HEK293 (cell line): Measurements from ENCODE around the gene VTI1B.
"Not testable (repeated sequence)": the region's sequence is repeated elsewhere in the genome, so short reads cannot be mapped to it uniquely, and the experiment has no call there.

ENCODE experiments used
- CTCF ChIA-PET: fragments of 350-600 bp; formaldehyde crosslinking; extraction: SDS; loops from one replicate; lab custom pipeline; 2021; ENCODE audit warnings: antibody characterized with exemption; lab: Yijun Ruan, JAX
- POLR2A ChIA-PET: fragments of 300-600 bp; formaldehyde crosslinking; extraction: SDS; loops from one replicate; lab custom pipeline; 2020; ENCODE audit warnings: antibody characterized with exemption, inconsistent platforms; lab: Yijun Ruan, JAX
- H3K27ac ChIP-seq: fragments of 200-500 bp; sonication (Bioruptor generic); 2 replicates; pipeline ENCODE4 v1.5.1; 2014; ENCODE audit warnings: low read depth, low read length, control low read depth, inconsistent platforms; ENCODE audit errors: extremely low read depth
- H3K36me3 ChIP-seq, 2 experiments: fragments of 200-500 bp in 1 of 2; sonication (Bioruptor generic) in 1 of 2; 1 replicate in 1 of 2; 2 replicates in 1 of 2; pipeline ENCODE4 v1.5.1; 2014 to 2017; ENCODE audit warnings: inconsistent platforms in 2 of 2, low read length in 2 of 2; ENCODE audit not compliant: control insufficient read depth in 2 of 2, insufficient read depth in 1 of 2
- H3K4me1 ChIP-seq: fragments of 200-500 bp; sonication (Bioruptor generic); 2 replicates; pipeline ENCODE4 v1.5.1; 2014; ENCODE audit warnings: mild to moderate bottlenecking, low read length, inconsistent platforms; ENCODE audit not compliant: control insufficient read depth, insufficient read depth
- H3K4me3 ChIP-seq: 2 replicates; pipeline ENCODE4 v1.5.1; 2011; ENCODE audit warnings: low read depth, mild to moderate bottlenecking, control low read depth, low read length, moderate library complexity
- H3K9me3 ChIP-seq: fragments of 200-500 bp; sonication (Bioruptor generic); 2 replicates; pipeline ENCODE4 v1.5.1; 2014; ENCODE audit warnings: low read depth, low read length, inconsistent platforms; ENCODE audit not compliant: control insufficient read depth, insufficient read depth
- CTCF ChIP-seq: fragments of 450-650 bp; formaldehyde crosslinking; IDR thresholded peaks from 2 replicates; pipeline ENCODE4 v1.5.1; 2016; ENCODE audit warnings: missing biosample characterization, missing genetic modification characterization
- HOXA7 ChIP-seq: sonication (generic); formaldehyde crosslinking; IDR thresholded peaks from 2 replicates; pipeline ENCODE4 v1.8.1; 2022; ENCODE audit warnings: missing genetic modification reagents, borderline replicate concordance
- MZF1 ChIP-seq: fragments of 450-650 bp; formaldehyde crosslinking; IDR thresholded peaks from 2 replicates; pipeline ENCODE4 v1.5.1; 2017; ENCODE audit warnings: missing biosample characterization, missing genetic modification characterization, borderline replicate concordance
- YY2 ChIP-seq: fragments of 450-650 bp; formaldehyde crosslinking; IDR thresholded peaks from 2 replicates; pipeline ENCODE4 v1.5.1; 2016; ENCODE audit warnings: missing biosample characterization, missing genetic modification characterization
- ZBTB10 ChIP-seq: fragments of 450-650 bp; formaldehyde crosslinking; IDR thresholded peaks from 2 replicates; pipeline ENCODE4 v1.5.1; 2016; ENCODE audit warnings: missing biosample characterization, missing genetic modification characterization
- ZBTB49 ChIP-seq: fragments of 450-650 bp; formaldehyde crosslinking; IDR thresholded peaks from 2 replicates; pipeline ENCODE4 v1.5.1; 2016; ENCODE audit warnings: missing biosample characterization, missing genetic modification characterization, low read depth
- ZNF140 ChIP-seq: fragments of 450-650 bp; formaldehyde crosslinking; IDR thresholded peaks from 2 replicates; pipeline ENCODE4 v1.5.1; 2016; ENCODE audit warnings: missing biosample characterization, missing genetic modification characterization
- ZNF146 ChIP-seq: fragments of 450-650 bp; formaldehyde crosslinking; IDR thresholded peaks from 2 replicates; pipeline ENCODE4 v1.5.1; 2016; ENCODE audit warnings: missing biosample characterization, missing genetic modification characterization
- ZNF16 ChIP-seq: fragments of 450-650 bp; formaldehyde crosslinking; IDR thresholded peaks from 2 replicates; pipeline ENCODE4 v1.5.1; 2016; ENCODE audit warnings: low read depth, missing biosample characterization, missing genetic modification characterization
- ZNF266 ChIP-seq: fragments of 450-650 bp; formaldehyde crosslinking; IDR thresholded peaks from 2 replicates; pipeline ENCODE4 v1.5.1; 2016; ENCODE audit warnings: missing biosample characterization, missing genetic modification characterization, low read depth
- ZNF48 ChIP-seq: fragments of 450-650 bp; formaldehyde crosslinking; IDR thresholded peaks from 2 replicates; pipeline ENCODE4 v1.5.1; 2016; ENCODE audit warnings: missing biosample characterization, missing genetic modification characterization
- ZNF830 ChIP-seq: fragments of 450-650 bp; IDR thresholded peaks from 2 replicates; pipeline ENCODE4 v1.5.0; 2018; ENCODE audit warnings: missing biosample characterization, missing genetic modification characterization, low read depth, mild to moderate bottlenecking, moderate library complexity

VTI1B gene

GRCh38 chr14:67704484-67705089, 30.2 kb upstream of the VTI1B start (continued):
- TF ChIP-seq CTCF (tag by site-specific recombination) (peak; percentile 54), ZNF266 (peak; percentile 34; the same call in 1 of the 2 replicates), ZNF830 (no peak), ZNF48 (tag by site-specific recombination) (no peak), ZNF16 (tag by site-specific recombination) (no peak)
- TF ChIP-seq, all 188 proteins: peak for 6

- Histone ChIP-seq H3K4me3 (no peak overlapping the region), H3K9me3 (no peaks in the 10 kb centered on the region), H3K27ac (no peak overlapping the region), H3K36me3 (no peaks in the 10 kb centered on the region), H3K4me1 (no peaks in the 10 kb centered on the region)
- ChIA-PET CTCF (interaction anchor here (0.6 to 7.9 kb wide), 59 partner anchors 10 to 1353 kb away, joined by 3 to 131 read pairs (median 5); partner anchors contain the start of genes ARG2, PIGH, RDH11 and VTI1B), POLR2A (interaction anchor here (0.5 to 1.3 kb wide), 6 partner anchors 9 to 275 kb away, joined by 3 to 12 read pairs (median 3); partner anchors contain the start of genes PIGH, PLEKHH1 and RDH11)
- TF ChIP-seq ZBTB10 (tag by site-specific recombination) (no peak), ZNF140 (tag by site-specific recombination) (no peak), MZF1 (tag by site-specific recombination) (no peak), ZNF146 (tag by site-specific recombination) (no peak), YY2 (no peak), HOXA7 (CRISPR knock-in tag) (no peak)
Observed at GRCh38 chr14:67703997-67704396, 29.6 kb upstream of the VTI1B start.

GRCh38 chr14:67701492-67701891, 27.1 kb upstream of the VTI1B start, which contains the start of gene RDH12:
Gene RDH12 (plus strand): TSS chr14:67701886. CDS start chr14:67722643, 20,757 bp downstream.
- peak; percentile 93 for TF ChIP-seq ZBTB49 (tag by site-specific recombination)
- H3K9me3 ChIP-seq, H3K4me1 ChIP-seq, H3K36me3 ChIP-seq, H3K4me3 ChIP-seq, H3K27ac ChIP-seq: not testable (repeated sequence)
- CTCF ChIA-PET, result interaction anchor here (0.6 to 7.9 kb wide), 6 partner anchors 28 to 1354 kb away, joined by 3 to 131 read pairs (median 6); no protein-coding TSS in a partner anchor
- POLR2A ChIA-PET, result interaction anchor here (0.7 to 1.4 kb wide), 2 partner anchors 26 to 276 kb away, joined by 3 to 4 read pairs; no protein-coding TSS in a partner anchor
